ENCODE results near the gene NHSL2.
A peak's percentile ranks its signal among the peaks of the same experiment; 100 is the strongest.

The NHSL2 gene

DNA sequence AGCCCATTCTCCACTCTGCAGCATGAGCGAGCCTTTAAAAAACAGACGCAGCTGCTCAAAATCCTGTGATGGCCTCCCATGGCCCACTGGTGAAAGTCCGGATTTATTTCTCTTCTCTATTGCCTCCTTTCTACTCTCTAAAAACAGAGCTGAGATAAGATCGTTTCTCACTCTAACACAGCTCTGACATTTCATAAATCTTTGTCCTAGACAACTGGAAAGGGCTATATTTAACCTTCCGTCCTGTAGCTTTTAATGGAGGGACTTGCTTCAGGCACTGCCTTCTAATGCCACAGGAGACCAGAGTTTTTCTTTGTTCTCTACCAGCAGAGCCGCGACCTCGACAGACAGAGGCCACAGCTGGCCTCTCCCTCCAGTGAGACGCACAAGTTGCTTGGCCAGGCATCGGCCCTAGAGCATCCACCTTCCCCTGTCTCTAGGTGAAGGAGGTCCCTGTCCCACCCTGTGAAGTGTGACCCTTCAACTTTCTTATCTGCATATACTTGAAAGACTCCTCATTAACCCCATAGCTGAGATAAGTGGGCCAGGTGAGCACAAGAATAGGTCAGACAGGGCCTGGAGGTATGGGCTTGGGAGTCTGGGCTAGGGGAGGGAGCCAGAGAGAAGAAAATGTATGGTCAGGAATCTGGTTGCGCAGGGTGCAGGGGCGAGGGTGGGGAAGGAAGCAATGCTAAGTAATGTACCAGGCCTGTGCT, 171.1 kb downstream of the NHSL2 start:
- DNase-seq = no peak

GRCh38 chrX:72083291-72083690, 172.6 kb downstream of the NHSL2 start:
- DNase-seq = no peak

DNA sequence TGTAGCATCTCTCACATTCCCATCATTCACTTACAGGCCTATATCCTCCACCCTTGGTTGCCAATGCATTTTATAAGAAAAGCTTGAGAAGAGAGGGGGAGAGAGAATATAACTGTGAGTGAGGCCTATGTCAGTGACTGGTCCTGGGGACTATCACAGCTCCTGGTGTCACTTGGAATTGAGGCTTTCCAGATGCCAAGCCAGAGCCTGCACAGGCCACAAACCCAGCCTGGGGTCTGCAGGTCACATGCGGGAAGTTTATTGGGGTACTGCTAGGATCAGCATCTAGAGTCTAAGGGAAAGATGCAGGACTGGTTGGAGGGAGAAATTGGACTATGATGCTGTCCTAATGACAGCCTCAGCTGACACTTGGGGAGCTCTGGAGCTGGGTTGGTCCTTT, 173.5 kb downstream of the NHSL2 start:
- no peak for DNase-seq

DNA sequence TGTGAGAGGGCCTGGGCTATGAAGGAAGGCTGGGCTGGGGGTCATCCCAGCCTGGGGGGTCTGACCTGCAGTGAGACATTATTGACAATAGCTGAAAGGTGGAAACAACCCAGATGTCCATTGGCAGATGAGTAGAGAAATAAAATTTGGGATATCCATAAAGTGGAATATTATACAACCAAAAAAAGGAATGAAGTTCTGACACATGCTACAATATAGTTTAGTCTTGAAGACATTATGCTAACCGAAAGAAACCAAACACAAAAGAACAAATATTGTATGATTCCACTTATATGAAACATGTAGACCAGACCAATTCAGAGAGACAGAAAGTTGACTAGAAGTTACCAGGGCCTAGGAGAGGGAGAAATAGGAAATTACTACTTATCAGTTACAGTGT, 176.3 kb downstream of the NHSL2 start:
- DNase-seq = no peak

- no peak for DNase-seq
Observed at GRCh38 chrX:72088761-72089160, 178.1 kb downstream of the NHSL2 start.

GRCh38 chrX:72089254-72089653, 178.6 kb downstream of the NHSL2 start:
- DNase-seq = no peak

DNA sequence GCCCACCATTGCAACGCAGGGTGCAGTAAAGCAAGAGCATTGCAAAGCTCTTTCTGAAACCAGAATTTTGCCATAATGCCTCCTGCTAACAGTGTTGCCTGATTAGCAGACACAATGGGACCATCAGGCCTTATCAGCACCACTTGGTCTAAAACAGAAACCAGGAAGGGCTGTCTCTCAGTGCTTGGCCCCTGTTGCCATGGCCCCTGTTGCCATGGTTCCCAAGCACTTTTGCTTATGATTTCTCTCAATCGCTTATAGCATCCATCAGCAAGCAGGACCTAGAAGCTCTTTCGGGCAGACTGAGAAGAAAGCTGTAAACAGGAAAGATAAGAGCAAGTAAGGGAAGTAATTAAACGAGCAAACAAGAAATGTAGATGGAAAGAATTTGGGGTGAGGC, 184.2 kb downstream of the NHSL2 start:
- peak; percentile 44 for DNase-seq

- no peak for DNase-seq
Observed at GRCh38 chrX:72095370-72095769, 184.7 kb downstream of the NHSL2 start.

DNA sequence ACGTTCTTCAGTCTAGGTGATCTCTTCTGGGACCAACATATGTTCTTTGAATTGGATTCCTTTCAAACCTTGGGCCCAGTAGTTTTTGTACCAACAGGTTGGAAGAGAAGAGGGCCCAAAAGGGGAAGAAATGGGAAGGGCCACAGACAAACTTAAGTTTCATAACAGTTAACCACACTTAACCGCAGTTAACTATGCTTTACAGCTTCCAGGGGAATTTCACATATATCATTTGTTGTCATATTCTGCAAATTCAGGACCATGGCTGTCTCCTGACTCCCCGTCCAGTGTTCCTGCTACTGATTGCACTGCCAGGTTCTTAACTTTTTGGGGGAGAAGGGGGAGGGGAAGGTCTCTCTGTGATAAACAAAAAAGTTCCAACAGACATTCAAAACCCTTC, 186.5 kb downstream of the NHSL2 start:
- DNase-seq = no peak

- DNase-seq = peak; percentile 13
Observed at GRCh38 chrX:72100051-72100755, 189.6 kb downstream of the NHSL2 start.

GRCh38 chrX:72100824-72101351, 190.2 kb downstream of the NHSL2 start:
- peak; percentile 85 for DNase-seq

DNA sequence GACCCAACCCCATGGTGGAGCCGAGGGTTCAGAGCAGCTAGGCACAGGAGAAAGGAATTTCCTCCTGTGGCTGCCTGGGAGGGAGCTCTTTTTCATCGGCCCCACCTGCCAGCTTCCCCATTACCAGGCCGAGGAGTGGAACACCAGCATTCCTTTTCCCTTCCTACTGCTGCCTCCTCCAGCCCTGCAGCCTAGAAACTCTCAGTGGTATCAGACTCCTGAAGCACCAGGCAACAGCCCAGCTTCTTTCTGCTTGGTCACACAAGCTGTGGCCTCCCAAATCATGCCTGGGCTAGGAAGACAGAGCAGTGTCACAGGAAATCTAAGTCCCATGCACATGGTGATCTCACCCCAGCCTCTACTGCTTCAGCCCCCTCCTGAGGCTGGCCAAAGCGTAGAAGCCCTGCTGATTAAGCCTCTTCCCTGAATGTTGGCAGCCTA, 191.0 kb downstream of the NHSL2 start:
- no peak for DNase-seq

DNA sequence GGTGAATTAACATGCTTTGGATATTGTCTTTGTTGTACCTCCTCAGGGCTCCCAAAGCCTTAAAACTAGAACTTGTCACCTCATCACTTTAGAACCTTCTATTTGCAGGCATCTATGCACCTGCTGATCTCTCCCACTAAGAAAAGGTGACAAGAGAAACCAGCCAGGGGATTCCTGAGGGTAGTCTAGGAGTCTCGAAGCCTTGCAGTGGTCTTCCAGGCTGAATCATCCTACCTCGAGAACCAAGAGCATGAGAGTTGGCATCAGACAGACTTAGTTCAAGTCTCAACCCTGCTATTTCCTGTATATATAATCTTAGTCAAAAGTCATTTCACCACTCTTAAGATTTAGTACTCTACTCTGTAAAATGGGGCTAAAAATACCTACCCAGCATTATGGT, 191.5 kb downstream of the NHSL2 start:
- no peak for DNase-seq

- DNase-seq = no peak
Observed at GRCh38 chrX:72102760-72103159, 192.1 kb downstream of the NHSL2 start.

DNA sequence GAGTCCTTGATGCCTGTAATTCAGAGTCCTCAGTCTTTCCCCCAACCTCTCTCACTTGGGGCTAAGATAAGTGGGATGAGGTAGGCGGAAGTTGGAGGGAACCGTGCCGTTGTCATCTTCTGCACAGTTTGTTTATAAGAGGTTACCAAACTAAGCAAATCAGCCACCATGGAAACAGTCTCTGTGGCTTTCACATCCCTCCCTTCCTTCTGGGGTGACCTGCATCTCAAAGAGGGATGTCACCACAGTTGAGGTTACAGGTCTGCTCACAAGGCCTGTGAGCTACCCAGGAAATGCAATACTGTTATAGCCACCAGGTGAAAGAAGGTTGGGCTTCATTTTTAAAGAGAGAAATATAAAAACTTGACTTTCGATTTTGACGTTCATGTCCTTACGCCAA, 194.8 kb downstream of the NHSL2 start:
- DNase-seq = peak; percentile 74

- DNase-seq = no peak
Observed at GRCh38 chrX:72107320-72107719, 196.7 kb downstream of the NHSL2 start.

- no peak for DNase-seq
Observed at GRCh38 chrX:72107841-72108595, 197.4 kb downstream of the NHSL2 start.

DNA sequence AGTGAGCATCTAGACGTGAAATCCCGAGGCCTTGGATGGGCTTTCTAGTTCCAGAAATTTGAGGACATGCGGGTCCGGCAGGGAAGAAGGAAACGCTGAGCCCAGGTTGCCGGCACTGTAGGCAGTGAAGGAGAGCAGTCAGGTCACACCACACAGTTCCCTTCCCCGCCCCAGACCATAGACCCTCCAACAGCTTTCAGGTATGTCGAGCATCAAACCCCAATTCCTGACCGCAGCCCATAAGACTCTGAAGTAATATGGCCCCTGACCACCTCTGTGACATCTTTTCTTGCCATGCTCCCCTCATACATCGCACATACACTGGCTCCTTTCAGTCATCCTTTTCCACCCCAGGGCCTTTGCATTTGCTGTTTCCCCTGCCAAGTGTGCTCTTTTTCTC, 198.0 kb downstream of the NHSL2 start:
- DNase-seq = no peak

GRCh38 chrX:72110051-72110875, 199.6 kb downstream of the NHSL2 start:
- no peak for DNase-seq

DNA sequence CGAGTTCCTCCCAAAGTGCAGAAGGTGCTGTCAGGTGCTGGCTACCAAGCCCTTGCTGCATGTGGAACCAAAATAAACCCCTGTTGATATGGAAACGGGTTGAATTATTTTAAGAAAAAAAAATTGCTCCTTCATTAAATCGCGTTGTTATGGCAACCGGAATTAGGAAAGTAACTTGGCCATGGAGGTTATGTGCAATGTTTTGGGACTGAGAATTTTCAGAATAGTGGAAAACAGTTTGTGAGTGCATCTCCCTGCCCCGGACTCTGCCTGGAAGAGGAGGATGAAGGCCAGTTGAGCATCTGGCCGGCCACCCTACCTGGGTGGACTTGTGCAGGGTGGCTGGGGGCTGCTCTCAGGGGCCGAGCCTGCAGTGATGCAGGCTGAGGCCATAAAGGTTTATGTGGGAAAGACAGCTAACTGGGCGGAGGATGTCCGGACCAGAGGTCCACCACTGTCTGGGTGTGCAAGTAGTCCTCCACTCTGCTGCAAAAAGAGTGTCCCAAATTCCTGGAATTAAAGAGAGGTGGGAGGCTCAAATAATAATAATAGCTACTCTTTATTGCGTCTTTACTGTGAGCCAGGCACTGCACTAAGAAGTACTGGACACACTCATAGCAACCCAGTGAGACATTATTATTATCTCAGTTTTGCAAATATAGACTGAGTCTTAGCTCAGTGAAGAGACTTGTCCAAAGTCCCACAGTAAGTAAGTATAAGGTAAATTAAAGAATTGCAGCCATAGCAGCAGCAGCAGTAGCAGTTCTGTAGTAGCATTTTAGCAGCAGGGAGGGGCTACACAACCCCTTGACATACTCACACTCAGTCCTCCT, 200.4 kb downstream of the NHSL2 start:
- no peak for DNase-seq

DNA sequence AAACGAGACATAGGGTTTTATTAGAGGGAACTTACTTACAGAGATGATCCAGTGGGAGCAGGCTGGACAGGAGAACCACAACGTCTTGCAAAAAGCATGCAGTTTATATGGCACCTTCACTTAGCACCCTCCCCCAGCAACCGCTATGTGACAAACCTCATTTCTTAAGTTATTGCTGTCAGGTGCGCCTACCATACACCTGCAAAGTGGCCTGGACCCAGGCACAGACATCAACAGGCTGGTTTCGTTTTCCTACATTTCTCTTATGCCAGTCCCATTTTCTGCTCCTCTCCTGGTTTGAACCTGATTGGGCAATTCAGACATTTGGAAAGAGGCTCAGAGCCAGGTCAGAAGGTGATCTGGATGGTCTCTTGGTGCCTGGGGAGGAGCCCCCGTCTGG, 202.8 kb downstream of the NHSL2 start:
- DNase-seq = no peak

DNA sequence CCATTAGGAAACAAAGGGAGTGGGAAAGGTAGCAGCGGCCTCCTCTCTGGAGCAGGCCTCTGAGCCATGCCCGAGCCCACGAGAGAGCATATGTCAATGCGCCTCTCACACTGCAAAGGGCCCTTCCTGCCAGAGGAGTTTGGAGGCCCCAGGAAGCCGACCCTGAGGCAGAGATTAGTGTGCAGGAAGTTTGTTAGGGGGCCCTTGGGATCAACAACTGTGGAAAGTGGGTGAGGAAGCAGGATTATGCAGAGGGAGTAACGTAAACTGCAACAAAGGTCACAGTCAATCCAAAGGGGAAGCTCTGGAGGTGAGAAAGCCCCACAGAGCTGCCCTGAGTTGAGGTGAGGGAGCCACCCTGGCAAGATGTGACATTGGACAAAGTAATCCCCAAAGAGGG, 203.7 kb downstream of the NHSL2 start:
- no peak for DNase-seq

Data from activated CD4-positive, alpha-beta T cell treated with anti-CD3 and anti-CD28 coated beads, Interleukin-10, Interleukin-2, amounts not matched to agents 100 ng/mL and 50 ng/mL, durations not matched to agents 16 hours and 8 hours (primary cell).